Measurements from ENCODE around the gene IFT74. TPM values are rescaled to one million over a fixed set of nuclear protein-coding genes. Genes with fewer than 3 reads are reported as not detected.

Gene IFT74
- total and polyA plus RNA-seq, 10 of the 15 experiments (the other 5 are each of a cell fraction or from before 2014, with no cell fraction given), result 7.6 to 15.4 (median 12.3) TPM

DNA sequence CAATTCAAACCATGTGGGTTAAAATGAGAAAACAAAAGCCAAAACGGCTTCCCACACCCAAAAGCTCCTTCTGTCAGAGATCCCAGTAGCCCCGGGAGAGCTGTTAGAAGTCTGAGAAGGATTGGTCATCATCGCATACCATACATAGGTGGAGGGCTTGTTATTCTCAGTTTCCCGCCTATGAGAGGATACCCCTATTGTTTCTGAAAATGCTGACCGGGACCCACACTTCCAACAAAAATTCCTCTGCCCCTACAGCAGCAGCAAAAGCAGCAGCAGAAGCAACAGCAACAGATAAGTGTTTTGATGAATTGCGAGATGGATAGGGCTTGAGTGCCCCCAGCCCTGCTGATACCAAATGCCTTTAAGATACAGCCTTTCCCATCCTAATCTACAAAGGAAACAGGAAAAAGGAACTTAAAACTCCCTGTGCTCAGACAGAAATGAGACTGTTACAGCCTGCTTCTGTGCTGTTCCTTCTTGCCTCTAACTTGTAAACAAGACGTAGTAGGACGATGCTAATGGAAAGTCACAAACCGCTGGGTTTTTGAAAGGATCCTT, 152.8 kb downstream of the IFT74 start, which contains the start of gene TEK:
TSS of gene TEK (plus strand) at position 245 of the 561 bp plus-strand sequence. CDS start 366 bp downstream, outside the sequence.
- ChIA-PET RAD21 (ENCODE audit: unreplicated experiment) (no interaction called here), POLR2A (no interaction called here), CTCF (no interaction called here), SMC1A (ENCODE audit: uncharacterized antibody, unreplicated experiment) (no interaction called here)
- 23% methylated on average over 9 of the region's 9 CpGs for WGBS (ENCODE audit: insufficient coverage, insufficient replicate concordance, low lambda C conversion rate, missing lambda C conversion rate)
- DNase-seq (ENCODE audit: low read depth, low spot score) (no peak), ATAC-seq (no peak), FAIRE-seq (no peak)
- in situ Hi-C loops (cut with MboI) (no loop called here), intact Hi-C loops (cut with micrococcal nuclease; ENCODE audit: unreplicated experiment) (no loop called here)
- H3K9me3 ChIP-seq (replicated peaks; ENCODE audit: control insufficient read depth, insufficient read depth, low read length), result no peaks in the 10 kb centered on the region
- H3K27me3 ChIP-seq (replicated peaks in 1 of 2; ENCODE audit: control insufficient read depth in 2 of 2, insufficient read depth in 2 of 2, low read length in 1 of 2), result no peaks in the 10 kb centered on the region
- no peaks in the 10 kb centered on the region for H3K36me3 ChIP-seq (ENCODE audit: control insufficient read depth in 2 of 2, insufficient read depth in 2 of 2, low read length in 1 of 2)
- H2AFZ ChIP-seq (ENCODE audit: control insufficient read depth, low read depth, low read length), result no peak within 1 kb of the TSS
- BruUV-seq (replicated peaks), result no TSS peak
- H3K27ac ChIP-seq (ENCODE audit: control insufficient read depth, insufficient read depth), result no peak within 1 kb of the TSS
- no peaks in the 10 kb centered on the region for H3K4me1 ChIP-seq (ENCODE audit: control insufficient read depth, insufficient read depth, low read length)
- TF ChIP-seq CBFB (IDR thresholded peaks at IDR 0.05; ENCODE audit: low read depth) (no peak), MYC (IDR thresholded peaks at IDR 0.05; ENCODE audit: insufficient read depth, insufficient read length, insufficient replicate concordance, low read length, severe bottlenecking) (no peak), HDGF (IDR thresholded peaks at IDR 0.05) (no peak), EZH2 (IDR thresholded peaks at IDR 0.05; ENCODE audit: borderline replicate concordance, control insufficient read depth, low read depth, low read length) (no peak), SIN3A (IDR thresholded peaks at IDR 0.05; ENCODE audit: low read depth, low read length) (no peak)
- TF ChIP-seq, protein P1, sequence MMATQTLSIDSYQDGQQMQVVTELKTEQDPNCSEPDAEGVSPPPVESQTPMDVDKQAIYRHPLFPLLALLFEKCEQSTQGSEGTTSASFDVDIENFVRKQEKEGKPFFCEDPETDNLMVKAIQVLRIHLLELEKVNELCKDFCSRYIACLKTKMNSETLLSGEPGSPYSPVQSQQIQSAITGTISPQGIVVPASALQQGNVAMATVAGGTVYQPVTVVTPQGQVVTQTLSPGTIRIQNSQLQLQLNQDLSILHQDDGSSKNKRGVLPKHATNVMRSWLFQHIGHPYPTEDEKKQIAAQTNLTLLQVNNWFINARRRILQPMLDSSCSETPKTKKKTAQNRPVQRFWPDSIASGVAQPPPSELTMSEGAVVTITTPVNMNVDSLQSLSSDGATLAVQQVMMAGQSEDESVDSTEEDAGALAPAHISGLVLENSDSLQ (IDR thresholded peaks at IDR 0.05), result no peak
- TF ChIP-seq, protein P2, sequence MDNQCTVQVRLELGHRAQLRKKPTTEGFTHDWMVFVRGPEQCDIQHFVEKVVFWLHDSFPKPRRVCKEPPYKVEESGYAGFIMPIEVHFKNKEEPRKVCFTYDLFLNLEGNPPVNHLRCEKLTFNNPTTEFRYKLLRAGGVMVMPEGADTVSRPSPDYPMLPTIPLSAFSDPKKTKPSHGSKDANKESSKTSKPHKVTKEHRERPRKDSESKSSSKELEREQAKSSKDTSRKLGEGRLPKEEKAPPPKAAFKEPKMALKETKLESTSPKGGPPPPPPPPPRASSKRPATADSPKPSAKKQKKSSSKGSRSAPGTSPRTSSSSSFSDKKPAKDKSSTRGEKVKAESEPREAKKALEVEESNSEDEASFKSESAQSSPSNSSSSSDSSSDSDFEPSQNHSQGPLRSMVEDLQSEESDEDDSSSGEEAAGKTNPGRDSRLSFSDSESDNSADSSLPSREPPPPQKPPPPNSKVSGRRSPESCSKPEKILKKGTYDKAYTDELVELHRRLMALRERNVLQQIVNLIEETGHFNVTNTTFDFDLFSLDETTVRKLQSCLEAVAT (IDR thresholded peaks at IDR 0.05), result no peak
- no peak within 1 kb of the TSS for H3K4me3 ChIP-seq
- H3K4me2 ChIP-seq (ENCODE audit: control insufficient read depth, insufficient read depth), result no peak within 1 kb of the TSS
- H3K79me2 ChIP-seq (ENCODE audit: control insufficient read depth, insufficient read depth, low read length), result no peaks in the 10 kb centered on the region
- H4K20me1 ChIP-seq (ENCODE audit: control insufficient read depth, insufficient read depth), result no peaks in the 10 kb centered on the region
- no peak within 1 kb of the TSS for H3K9ac ChIP-seq (ENCODE audit: control insufficient read depth, insufficient read depth, low read length)

Measured in GM12878 (cell line).